HG02840 (cell line): ENCODE data around the gene EAPP.
"Not testable (repeated sequence)": the region's sequence is repeated elsewhere in the genome, so short reads cannot be mapped to it uniquely, and the experiment has no call there.

Experiments
- ATAC-seq: cut with Tn5 transposase; IDR thresholded peaks from one replicate; pipeline ENCODE4 v1.9.1; 2021; ENCODE audit warnings: mild to moderate bottlenecking, moderate library complexity, moderate number of reproducible peaks; ENCODE audit not compliant: unreplicated experiment, low FRiP score

EAPP gene

GRCh38 chr14:34538871-34539406, 562 bp downstream of the EAPP start:
- no peak for ATAC-seq

- ATAC-seq: not testable (repeated sequence)
Observed at GRCh38 chr14:34538096-34538495, 1.4 kb downstream of the EAPP start.

- no peak for ATAC-seq
Observed at GRCh38 chr14:34537677-34538009, 1.9 kb downstream of the EAPP start.

GRCh38 chr14:34536951-34537676, 2.4 kb downstream of the EAPP start:
- no peak for ATAC-seq

GRCh38 chr14:34527591-34527990, 11.9 kb downstream of the EAPP start:
- no peak for ATAC-seq

GRCh38 chr14:34524216-34524615, 15.3 kb downstream of the EAPP start:
- ATAC-seq: not testable (repeated sequence)

GRCh38 chr14:34522496-34522895, 17.0 kb downstream of the EAPP start:
- ATAC-seq: no peak

- not testable (repeated sequence) for ATAC-seq
Observed at GRCh38 chr14:34521071-34521470, 18.4 kb downstream of the EAPP start.

GRCh38 chr14:34520304-34520970, 19.1 kb downstream of the EAPP start:
- not testable (repeated sequence) for ATAC-seq

- ATAC-seq: no peak
Observed at GRCh38 chr14:34507884-34508283, 31.6 kb downstream of the EAPP start.

GRCh38 chr14:34507459-34507858, 32.0 kb downstream of the EAPP start:
- ATAC-seq: no peak

- not testable (repeated sequence) for ATAC-seq
Observed at GRCh38 chr14:34505124-34505491, 34.4 kb downstream of the EAPP start.

GRCh38 chr14:34504027-34504426, 35.5 kb downstream of the EAPP start:
- not testable (repeated sequence) for ATAC-seq

- ATAC-seq: no peak
Observed at GRCh38 chr14:34502545-34503225, 36.8 kb downstream of the EAPP start.

GRCh38 chr14:34502001-34502400, 37.5 kb downstream of the EAPP start:
- ATAC-seq: no peak

GRCh38 chr14:34501004-34501580, 38.4 kb downstream of the EAPP start:
- no peak for ATAC-seq

- no peak for ATAC-seq
Observed at GRCh38 chr14:34498684-34499412, 40.7 kb downstream of the EAPP start.

- ATAC-seq: no peak
Observed at GRCh38 chr14:34496679-34497513, 42.6 kb downstream of the EAPP start.

GRCh38 chr14:34496007-34496678, 43.4 kb downstream of the EAPP start:
- no peak for ATAC-seq
